ENCODE results near the gene YIF1B.

YIF1B gene

GRCh38 chr19:38283271-38283670 lies 32.5 kb downstream of the YIF1B start:
- DNase-seq (ENCODE audit: low read depth), result no peak
- no peak overlapping the region for H3K4me3 ChIP-seq (ENCODE audit: low read length)
- TF ChIP-seq CTCF (conservative IDR thresholded peaks at IDR 0.05; ENCODE audit: low read length), result no peak

GRCh38 chr19:38281811-38282566 lies 33.8 kb downstream of the YIF1B start:
- no peak overlapping the region for H3K4me3 ChIP-seq (ENCODE audit: low read length)
- DNase-seq (ENCODE audit: low read depth), result no peak
- TF ChIP-seq CTCF (conservative IDR thresholded peaks at IDR 0.05; ENCODE audit: low read length), result no peak

- DNase-seq (ENCODE audit: low read depth), result no peak
- no peak overlapping the region for H3K4me3 ChIP-seq (ENCODE audit: low read length)
- TF ChIP-seq CTCF (conservative IDR thresholded peaks at IDR 0.05; ENCODE audit: low read length), result no peak
Observed at GRCh38 chr19:38280030-38280921, 35.5 kb downstream of the YIF1B start.

DNA sequence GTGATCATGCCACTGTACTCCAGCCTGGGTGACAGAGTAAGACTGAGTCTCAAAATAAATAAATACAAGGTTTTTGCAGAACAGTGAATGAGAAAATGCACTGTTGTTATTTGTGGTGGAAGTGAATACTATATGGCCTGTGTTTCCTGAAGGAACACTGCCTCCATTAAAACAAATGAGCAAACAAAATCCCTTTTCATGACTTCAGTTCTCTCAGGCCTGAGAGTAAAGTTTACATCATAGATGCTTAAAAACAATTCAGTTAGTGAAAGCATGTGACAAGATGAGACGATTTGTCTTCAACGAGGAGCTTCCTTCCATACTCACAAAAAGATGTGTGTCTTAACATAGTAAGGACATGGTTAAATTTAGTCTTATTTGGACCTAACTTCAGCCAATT lies 37.0 kb downstream of the YIF1B start:
- TF ChIP-seq CTCF (conservative IDR thresholded peaks at IDR 0.05; ENCODE audit: low read length), result no peak
- no peak for DNase-seq (ENCODE audit: low read depth)
- no peak overlapping the region for H3K4me3 ChIP-seq (ENCODE audit: low read length)

- no peak overlapping the region for H3K4me3 ChIP-seq (ENCODE audit: low read length)
- DNase-seq (ENCODE audit: low read depth), result peak; percentile 91
- TF ChIP-seq CTCF (conservative IDR thresholded peaks at IDR 0.05; ENCODE audit: low read length), result no peak
Observed at GRCh38 chr19:38277969-38278680, 37.6 kb downstream of the YIF1B start.

DNA sequence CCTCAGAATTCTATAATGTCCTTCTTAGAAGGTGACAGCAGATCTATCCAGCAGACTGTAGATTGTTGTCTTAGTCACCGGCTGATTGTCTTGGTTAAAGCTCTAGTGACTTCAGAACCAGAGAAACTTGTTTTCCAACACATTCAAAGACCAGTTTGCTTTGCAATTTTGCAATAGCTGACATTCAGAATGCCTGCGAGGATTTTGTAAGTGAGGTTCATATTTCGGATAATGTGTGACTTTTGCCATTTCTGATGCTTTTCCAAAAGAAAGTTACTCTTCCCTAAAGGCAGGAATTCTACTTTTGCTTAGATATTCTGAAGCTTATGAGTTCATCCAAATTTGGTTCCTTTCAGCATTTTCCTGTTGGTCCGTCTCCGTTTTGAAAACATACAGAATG lies 38.2 kb downstream of the YIF1B start:
- no peak overlapping the region for H3K4me3 ChIP-seq (ENCODE audit: low read length)
- DNase-seq (ENCODE audit: low read depth), result peak; percentile 65
- TF ChIP-seq CTCF (conservative IDR thresholded peaks at IDR 0.05; ENCODE audit: low read length), result no peak
